Measurements from ENCODE around the gene DISC1.

GRCh38 chr1:231899713-231900435, 273.3 kb downstream of the DISC1 start:
- TF ChIP-seq CTCF (IDR thresholded peaks at IDR 0.05) (no peak), POLR2A (IDR thresholded peaks at IDR 0.05) (no peak)
